Stimulated activated naive CD8-positive, alpha-beta T cell treated with anti-CD3 and anti-CD28 coated beads, Interleukin-15, Interleukin-2, amounts not matched to agents 100 U/mL and 50 U/mL, for 24 hours (primary cell): ENCODE data around the gene PGAM2.
"Not testable (repeated sequence)": the region's sequence is repeated elsewhere in the genome, so short reads cannot be mapped to it uniquely, and the experiment has no call there.

Experiments
- ATAC-seq: fragments of 150-1000 bp; cut with Tn5 transposase; one replicate; pipeline ENCODE4 v1.10.0; 2021
- DNase-seq: peaks from one replicate; pipeline ENCODE4 v3.0.0; 2021

The PGAM2 gene

GRCh38 chr7:44022796-44023467 is 42.4 kb downstream of the PGAM2 start:
- not testable (repeated sequence) for ATAC-seq, DNase-seq

DNA sequence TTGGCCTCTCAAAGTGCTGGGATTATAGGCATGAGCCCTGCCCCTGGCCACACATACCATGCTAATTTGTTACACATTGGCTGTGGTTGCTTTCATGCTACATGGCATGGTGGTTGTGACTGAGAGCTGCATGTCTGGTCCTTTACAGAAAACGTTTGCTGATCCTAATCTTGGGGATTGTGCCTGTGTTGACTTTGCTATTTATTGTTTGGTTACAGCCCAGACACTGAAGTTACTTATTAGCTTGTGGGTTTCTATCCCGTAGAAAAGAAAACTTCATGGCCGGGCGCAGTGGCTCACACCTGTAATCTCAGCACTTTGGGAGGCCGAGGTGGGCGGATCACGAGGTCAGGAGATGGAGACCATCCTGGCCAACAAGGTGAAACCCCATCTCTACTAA is 43.3 kb downstream of the PGAM2 start:
- not testable (repeated sequence) for DNase-seq, ATAC-seq

GRCh38 chr7:44019825-44020224 is 45.5 kb downstream of the PGAM2 start:
- DNase-seq, ATAC-seq: not testable (repeated sequence)

- peak; percentile 100 for DNase-seq
- ATAC-seq, result peak; percentile 94
Observed at GRCh38 chr7:44018857-44019807, 46.2 kb downstream of the PGAM2 start.

DNA sequence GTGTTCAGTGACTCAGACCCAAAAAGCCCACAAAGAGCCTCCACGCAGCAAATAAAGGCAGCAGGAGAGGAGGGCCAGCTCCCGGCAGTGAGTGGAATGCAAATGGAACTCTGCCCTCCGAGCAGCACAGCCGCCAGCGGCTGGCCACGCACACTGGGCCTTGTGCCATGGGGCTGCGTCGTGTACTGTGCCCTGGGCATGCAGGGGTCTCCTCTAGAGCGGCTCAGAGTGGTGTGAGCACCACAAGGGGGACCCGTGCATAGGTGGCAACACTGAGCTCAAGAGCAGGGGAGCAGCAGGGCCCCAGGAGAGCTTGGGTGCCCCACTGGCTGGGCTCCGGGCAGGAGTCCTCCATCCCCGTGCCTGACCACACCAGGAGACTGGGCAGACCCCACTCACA is 50.3 kb downstream of the PGAM2 start:
- not testable (repeated sequence) for ATAC-seq

More for the DNA sequence above, 50.3 kb downstream of the PGAM2 start:
- DNase-seq, result not testable (repeated sequence)
